Small intestine (tissue), 7 donors: ENCODE data around the gene DNMBP. TPM values are rescaled to one million over a fixed set of nuclear protein-coding genes. Genes with fewer than 3 reads are reported as not detected.
A peak's percentile ranks its signal among the peaks of the same experiment; 100 is the strongest.
"Not testable (repeated sequence)": the region's sequence is repeated elsewhere in the genome, so short reads cannot be mapped to it uniquely, and the experiment has no call there.

Experiments
- DNase-seq, 2 donors: peaks; one replicate each; pipeline versions ENCODE4 v3.0.0 to v3.0.0-alpha.2; 2013
- FAIRE-seq: peaks from 2 replicates; lab custom pipeline; 2012; peaks lifted over from hg19 to GRCh38; lab: Jason Lieb, UNC
- H3K27ac ChIP-seq, 3 donors: one replicate each; pipeline ENCODE4 v1.5.1; 2013; ENCODE audit warnings: low read length in 2 of 3, mild to moderate bottlenecking in 2 of 3, control low read depth in 1 of 3, inconsistent platforms in 1 of 3, low read depth in 1 of 3, moderate library complexity in 1 of 3
- H3K27me3 ChIP-seq, 3 donors: one replicate each; pipeline ENCODE4 v1.6.1; 2013; ENCODE audit warnings: low read length in 3 of 3, inconsistent platforms in 1 of 3; ENCODE audit not compliant: control insufficient read depth in 3 of 3, insufficient read depth in 3 of 3
- H3K36me3 ChIP-seq, 3 donors: one replicate each; pipeline ENCODE4 v1.6.1; 2013; ENCODE audit warnings: low read length in 3 of 3, inconsistent platforms in 1 of 3, low read depth in 1 of 3, mild to moderate bottlenecking in 1 of 3, moderate library complexity in 1 of 3; ENCODE audit not compliant: control insufficient read depth in 3 of 3, insufficient read depth in 2 of 3
- H3K4me1 ChIP-seq, 3 donors: one replicate each; pipeline ENCODE4 v1.6.1; 2013; ENCODE audit warnings: low read length in 2 of 3, inconsistent platforms in 1 of 3, low read depth in 1 of 3, mild to moderate bottlenecking in 1 of 3, moderate library complexity in 1 of 3; ENCODE audit not compliant: control insufficient read depth in 3 of 3, insufficient read depth in 2 of 3
- H3K4me3 ChIP-seq, 3 donors: one replicate each; pipeline ENCODE4 v1.5.1; 2013; ENCODE audit warnings: low read length in 3 of 3, control low read depth in 1 of 3, inconsistent platforms in 1 of 3, low read depth in 1 of 3, mild to moderate bottlenecking in 1 of 3, moderate library complexity in 1 of 3
- H3K9me3 ChIP-seq, 2 donors: one replicate each; pipeline ENCODE4 v1.6.1; 2013; ENCODE audit warnings: low read depth in 1 of 2, low read length in 1 of 2; ENCODE audit not compliant: control insufficient read depth in 2 of 2, insufficient read depth in 1 of 2
- WGBS, 3 donors: extraction: QIAGEN DNeasy Blood & Tissue Kit; methylation state at CpG; one replicate each; pipeline ENCODE4 v1.1.7; 2013; 5-methylcytosine and 5-hydroxymethylcytosine counted together
- polyA plus RNA-seq, 4 donors: library from polyadenylated mRNA; stranded (reverse) in 3 of 4; unstranded in 1 of 4; fragments of 200-250 nt in 3 of 4; fragments of 120-200 nt in 1 of 4; gene quantifications; one replicate each; pipeline versions ENCODE4 v1.2.1 to v1.2.3, GENCODE V29; 2013
- donor health status: healthy with polysubstance abuse.
- donor health status: control.
- donor health status: control.
- donor health status: Bipolar disorder and iron deficiency.
- donor health status: healthy.

The DNMBP gene
- polyA plus RNA-seq, 4 donors, result 18.4 to 52.2 (median 28.0) TPM

DNA sequence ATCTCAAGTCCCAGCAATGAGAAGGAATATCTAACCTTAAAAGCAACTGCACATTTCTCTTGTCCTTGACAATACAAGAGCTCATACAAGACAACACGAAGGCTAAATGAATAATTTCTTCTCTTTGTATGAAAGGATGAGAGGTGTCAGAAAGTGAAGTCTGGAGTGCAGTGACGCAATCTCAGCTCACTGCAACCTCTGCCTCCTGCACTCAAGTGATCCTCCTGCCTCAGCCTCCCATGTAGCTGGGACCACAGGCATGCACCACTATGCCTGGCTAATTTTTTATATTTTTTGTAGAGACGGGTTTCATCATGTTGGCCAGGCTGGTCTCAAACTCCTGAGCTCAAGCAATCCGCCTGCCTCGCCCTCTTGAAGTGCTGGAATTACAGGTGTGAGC lies 24.1 kb downstream of the DNMBP start:
- 89 to 92% (median 91%) methylated on average over 5 of the region's 5 CpGs for WGBS, 3 donors
- DNase-seq, H3K4me3 ChIP-seq, H3K27ac ChIP-seq, FAIRE-seq, H3K9me3 ChIP-seq, H3K27me3 ChIP-seq: not testable (repeated sequence)
- peaks cover 5 to 20% (median 11%) of the 10 kb centered on the region in 3 donors for H3K4me1 ChIP-seq
- peaks cover 0 to 11% (median 0%) of the 10 kb centered on the region in 3 donors for H3K36me3 ChIP-seq

GRCh38 chr10:99984211-99985034 lies 25.3 kb downstream of the DNMBP start:
- Histone ChIP-seq H3K9me3 (no peaks in the 10 kb centered on the region), H3K4me3 (no peak overlapping the region), H3K36me3 (peaks cover 0 to 9% (median 0%) of the 10 kb centered on the region in 3 donors), H3K27me3 (no peaks in the 10 kb centered on the region), H3K27ac (no peak overlapping the region), H3K4me1 (peaks cover 5 to 23% (median 11%) of the 10 kb centered on the region in 3 donors)
- DNase-seq (peak; percentile 42 to 48), FAIRE-seq (no peak)
- 28 to 39% (median 34%) methylated on average over 5 of the region's 5 CpGs for WGBS, 3 donors

- H3K36me3 ChIP-seq, result peaks cover 0 to 6% (median 0%) of the 10 kb centered on the region in 3 donors
- no peaks in the 10 kb centered on the region for H3K27me3 ChIP-seq
- peaks cover 5 to 28% (median 11%) of the 10 kb centered on the region in 3 donors for H3K4me1 ChIP-seq
- FAIRE-seq (no peak), DNase-seq (peak in 1 of 2 donors; percentile 79)
- H3K27ac ChIP-seq, result peak overlapping the region; percentile 58 to 79 (median 68)
- no peaks in the 10 kb centered on the region for H3K9me3 ChIP-seq
- H3K4me3 ChIP-seq, result no peak overlapping the region
- WGBS, 3 donors, result 44 to 65% (median 54%) methylated on average over 16 of the region's 16 CpGs
These were observed 26.3 kb downstream of the DNMBP start for GRCh38 chr10:99983280-99983988.

DNA sequence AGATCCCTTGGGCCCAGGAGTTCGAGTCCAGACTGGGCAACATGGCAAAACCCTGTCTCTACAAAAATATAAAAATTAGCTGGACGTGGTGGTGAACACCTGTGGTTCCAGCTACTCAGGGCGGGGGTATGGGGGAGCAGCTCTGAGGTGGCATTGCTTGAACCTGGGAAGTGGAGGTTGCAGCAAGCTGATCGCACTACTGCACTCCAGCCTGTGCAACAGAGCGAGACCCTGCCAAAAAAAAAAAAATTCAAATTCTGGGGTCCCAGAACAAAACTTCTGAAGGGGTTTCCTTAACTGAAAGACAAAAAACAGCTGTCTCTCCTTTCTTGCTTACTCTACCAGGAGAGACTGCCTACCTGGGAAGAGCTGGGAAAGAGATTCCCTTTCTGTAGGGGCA lies 27.0 kb downstream of the DNMBP start:
- Histone ChIP-seq H3K27ac (peak overlapping the region in 1 of 3 donors; percentile 79), H3K4me1 (peaks cover 8 to 28% (median 11%) of the 10 kb centered on the region in 3 donors), H3K36me3 (peaks cover 0 to 6% (median 0%) of the 10 kb centered on the region in 3 donors), H3K9me3 (no peaks in the 10 kb centered on the region), H3K4me3 (no peak overlapping the region), H3K27me3 (no peaks in the 10 kb centered on the region)
- DNase-seq (no peak), FAIRE-seq (no peak)
- 91% methylated on average over 5 of the region's 5 CpGs for WGBS, 3 donors

- peak in 1 of 2 donors; percentile 77 for DNase-seq
- Histone ChIP-seq H3K27me3 (no peaks in the 10 kb centered on the region), H3K4me3 (no peak overlapping the region), H3K36me3 (peaks cover 0 to 6% (median 0%) of the 10 kb centered on the region in 3 donors), H3K4me1 (peaks cover 8 to 28% (median 16%) of the 10 kb centered on the region in 3 donors), H3K9me3 (no peaks in the 10 kb centered on the region), H3K27ac (peak overlapping the region in 2 of 3 donors; percentile 42 to 81)
- no peak for FAIRE-seq
- WGBS, 3 donors, result 22 to 66% (median 42%) methylated on average over 6 of the region's 6 CpGs
These were observed 28.1 kb downstream of the DNMBP start for GRCh38 chr10:99981581-99982199.

GRCh38 chr10:99979066-99979685 lies 30.6 kb downstream of the DNMBP start:
- 77 to 81% (median 77%) methylated on average over 5 of the region's 5 CpGs for WGBS, 3 donors
- H3K4me1 ChIP-seq, result peaks cover 9 to 29% (median 21%) of the 10 kb centered on the region in 3 donors

DNA sequence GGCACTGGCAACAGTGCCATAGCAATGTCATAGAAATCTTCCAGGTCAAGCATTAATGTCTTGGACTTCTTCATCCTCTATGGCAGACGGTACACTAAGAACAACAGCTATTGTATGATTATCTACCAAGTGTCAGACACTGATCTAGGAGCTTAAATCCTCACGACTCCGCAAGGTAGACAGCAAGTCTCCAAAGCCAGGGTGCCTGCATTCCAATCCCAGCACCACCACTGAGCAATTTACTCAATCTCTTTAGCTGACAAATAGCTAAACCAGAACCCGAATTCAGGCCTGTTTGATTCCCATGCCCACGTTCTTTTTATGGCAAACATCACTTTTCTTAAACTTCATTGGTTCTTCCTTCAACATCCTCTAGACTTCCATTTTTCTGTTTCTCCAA lies 31.8 kb downstream of the DNMBP start:
- H3K9me3 ChIP-seq, result no peaks in the 10 kb centered on the region
- H3K36me3 ChIP-seq, result peaks cover 0 to 6% (median 0%) of the 10 kb centered on the region in 3 donors
- peak overlapping the region in 2 of 3 donors; percentile 20 to 25 for H3K27ac ChIP-seq
- no peak overlapping the region for H3K4me3 ChIP-seq
- no peaks in the 10 kb centered on the region for H3K27me3 ChIP-seq
- 91 to 93% (median 92%) methylated on average over 5 of the region's 5 CpGs for WGBS, 3 donors
- peaks cover 9 to 20% (median 18%) of the 10 kb centered on the region in 3 donors for H3K4me1 ChIP-seq
- DNase-seq (no peak), FAIRE-seq (no peak)

More at GRCh38 chr10:99979066-99979685, 30.6 kb downstream of the DNMBP start:
- Histone ChIP-seq H3K36me3 (peaks cover 0 to 8% (median 0%) of the 10 kb centered on the region in 3 donors), H3K4me3 (no peak overlapping the region), H3K27me3 (no peaks in the 10 kb centered on the region), H3K27ac (no peak overlapping the region), H3K9me3 (no peaks in the 10 kb centered on the region)
- DNase-seq (no peak), FAIRE-seq (no peak)
